Keratinocyte (primary cell): Measurements from ENCODE around the gene DPH1. TPM values are rescaled to one million over a fixed set of nuclear protein-coding genes. Genes with fewer than 3 reads are reported as not detected.
A peak's percentile ranks its signal among the peaks of the same experiment; 100 is the strongest.

Experiments
- DNase-seq: peaks from one replicate; pipeline ENCODE4 v3.0.0-alpha.2; 2011; ENCODE audit warnings: low read depth, missing footprints, low spot score
- FAIRE-seq: peaks from 2 replicates; lab custom pipeline; 2011; peaks lifted over from hg19 to GRCh38; lab: Jason Lieb, UNC
- H2AFZ ChIP-seq: 2 replicates; pipeline ENCODE4 v1.6.0; 2012; ENCODE audit warnings: low read length, control low read depth, inconsistent platforms; ENCODE audit not compliant: control insufficient read depth
- H3K27ac ChIP-seq: 2 replicates; pipeline ENCODE4 v1.5.1; 2011; ENCODE audit warnings: low read length; ENCODE audit not compliant: control insufficient read depth, insufficient read depth
- H3K27me3 ChIP-seq: 3 replicates; pipeline ENCODE4 v1.6.0; 2011; ENCODE audit warnings: low read length; ENCODE audit not compliant: control insufficient read depth, insufficient read depth; ENCODE audit errors: extremely low read depth
- H3K36me3 ChIP-seq, 2 experiments: 2 replicates in 1 of 2; 3 replicates in 1 of 2; pipeline ENCODE4 v1.5.1; 2011; ENCODE audit warnings: low read length in 2 of 2, mild to moderate bottlenecking in 1 of 2; ENCODE audit not compliant: control insufficient read depth in 2 of 2, insufficient read depth in 2 of 2; ENCODE audit errors: extremely low read depth in 1 of 2
- H3K4me1 ChIP-seq: 3 replicates; pipeline ENCODE4 v1.5.1; 2011; ENCODE audit warnings: low read length; ENCODE audit not compliant: control insufficient read depth, insufficient read depth; ENCODE audit errors: extremely low read depth
- H3K4me2 ChIP-seq: 3 replicates; pipeline ENCODE4 v1.6.0; 2011; ENCODE audit warnings: low read depth, low read length; ENCODE audit not compliant: control insufficient read depth, insufficient read depth; ENCODE audit errors: extremely low read depth
- H3K4me3 ChIP-seq, 3 experiments: fragments of 200-600 bp in 1 of 3; sonication (generic) in 1 of 3; 2 replicates in 2 of 3; 3 replicates in 1 of 3; pipeline ENCODE4 v1.5.1; 2011 to 2016; ENCODE audit warnings: low read length in 3 of 3, mild to moderate bottlenecking in 3 of 3, control low read depth in 2 of 3, inconsistent platforms in 1 of 3, low read depth in 1 of 3, mixed read lengths in 1 of 3, mixed run types in 1 of 3, moderate library complexity in 1 of 3; ENCODE audit not compliant: control insufficient read depth in 2 of 3, insufficient read depth in 2 of 3; ENCODE audit errors: extremely low read depth in 1 of 3
- H3K79me2 ChIP-seq: 2 replicates; pipeline ENCODE4 v1.6.0; 2012; ENCODE audit warnings: low read length; ENCODE audit not compliant: control insufficient read depth, insufficient read depth
- H3K9ac ChIP-seq: 3 replicates; pipeline ENCODE4 v1.6.0; 2011; ENCODE audit warnings: low read length; ENCODE audit not compliant: control insufficient read depth, insufficient read depth; ENCODE audit errors: extremely low read depth
- H3K9me1 ChIP-seq: 3 replicates; pipeline ENCODE4 v1.6.0; 2011; ENCODE audit warnings: low read length; ENCODE audit not compliant: control insufficient read depth, insufficient read depth; ENCODE audit errors: extremely low read depth
- H3K9me3 ChIP-seq: 2 replicates; pipeline ENCODE4 v1.5.1; 2012; ENCODE audit warnings: low read depth, low read length; ENCODE audit not compliant: control insufficient read depth
- H4K20me1 ChIP-seq: 3 replicates; pipeline ENCODE4 v1.6.0; 2011; ENCODE audit warnings: low read length; ENCODE audit not compliant: control insufficient read depth, insufficient read depth; ENCODE audit errors: extremely low read depth
- CTCF ChIP-seq, 3 experiments: IDR thresholded peaks in 1 of 3; conservative IDR thresholded peaks in 1 of 3; optimal IDR thresholded peaks in 1 of 3; 2 replicates in 2 of 3; 3 replicates in 1 of 3; pipeline versions ENCODE3 to v1.5.1; 2011; ENCODE audit warnings: low read length in 3 of 3, mild to moderate bottlenecking in 3 of 3, moderate library complexity in 2 of 3, control low read depth in 1 of 3, inconsistent platforms in 1 of 3; ENCODE audit not compliant: insufficient read depth in 2 of 3; ENCODE audit errors: extremely low read depth in 1 of 3
- EZH2 ChIP-seq: IDR thresholded peaks from one replicate; pipeline ENCODE4 v1.6.1; 2012; ENCODE audit warnings: inconsistent platforms, mild to moderate bottlenecking, low read length, moderate library complexity
- dilution Hi-C: fragments of 300-500 bp; cut with MboI; formaldehyde crosslinking; loops from one replicate; pipeline ENCODE4 v1.7.0; 2020; ENCODE audit warnings: low sequenced_read_pairs; ENCODE audit not compliant: extremely low pct_ligation_motif_present
- polyA plus RNA-seq, 5 experiments: library from polyadenylated mRNA; depleted of rRNA in 3 of 5; stranded (reverse) in 3 of 5; stranded (forward) in 1 of 5; unstranded in 1 of 5; fragments of >200 nt; gene quantifications; 1 replicate in 1 of 5; 2 replicates in 3 of 5; 3 replicates in 1 of 5; pipeline versions ENCODE4 v1.2.1 to v1.2.3, GENCODE V29; 2011 to 2012; ENCODE audit warnings: missing spikeins in 2 of 5, low read depth in 1 of 5, low replicate concordance in 1 of 5

The DPH1 gene
- polyA plus RNA-seq, 1 donor (not counting 4 experiments of a cell fraction or from before 2014, with no cell fraction given): 18.9 TPM

GRCh38 chr17:2034157-2034556, 4.2 kb downstream of the DPH1 start:
- dilution Hi-C loops: no loop called here
- no peak overlapping the region for H2AFZ ChIP-seq
- H4K20me1 ChIP-seq: no peaks in the 10 kb centered on the region
- TF ChIP-seq EZH2: no peak
- TF ChIP-seq CTCF (optimal IDR thresholded peaks at IDR 0.05 in 1 of 3, IDR thresholded peaks at IDR 0.05 in 1 of 3, conservative IDR thresholded peaks at IDR 0.05 in 1 of 3; ENCODE audit: extremely low read depth in 1 of 3, insufficient read depth in 2 of 3, low read length in 3 of 3): no peak
- no peak overlapping the region for H3K4me3 ChIP-seq
- no peak overlapping the region for H3K9ac ChIP-seq
- H3K36me3 ChIP-seq: peaks cover 0 to 1% of the 10 kb centered on the region in 2 experiments
- peaks cover 5% of the 10 kb centered on the region for H3K79me2 ChIP-seq
- no peak for DNase-seq
- no peak overlapping the region for H3K27ac ChIP-seq
- FAIRE-seq: no peak
- H3K4me1 ChIP-seq: peaks cover 6% of the 10 kb centered on the region
- H3K9me3 ChIP-seq: no peaks in the 10 kb centered on the region
- H3K27me3 ChIP-seq: no peaks in the 10 kb centered on the region
- no peak overlapping the region for H3K4me2 ChIP-seq
- no peaks in the 10 kb centered on the region for H3K9me1 ChIP-seq

GRCh38 chr17:2034806-2035540, 5.0 kb downstream of the DPH1 start:
- dilution Hi-C loops: no loop called here
- no peak overlapping the region for H3K27ac ChIP-seq
- H3K9me1 ChIP-seq: no peaks in the 10 kb centered on the region
- H3K27me3 ChIP-seq: no peaks in the 10 kb centered on the region
- no peak for DNase-seq
- H4K20me1 ChIP-seq: no peaks in the 10 kb centered on the region
- H2AFZ ChIP-seq: no peak overlapping the region
- no peak for FAIRE-seq
- H3K4me1 ChIP-seq: peaks cover 6% of the 10 kb centered on the region
- H3K9ac ChIP-seq: peak overlapping the region; percentile 33
- no peak overlapping the region for H3K4me3 ChIP-seq
- TF ChIP-seq CTCF (optimal IDR thresholded peaks at IDR 0.05 in 1 of 3, IDR thresholded peaks at IDR 0.05 in 1 of 3, conservative IDR thresholded peaks at IDR 0.05 in 1 of 3; ENCODE audit: extremely low read depth in 1 of 3, insufficient read depth in 2 of 3, low read length in 3 of 3) (no peak), EZH2 (no peak)
- no peaks in the 10 kb centered on the region for H3K9me3 ChIP-seq
- peaks cover under 1 to 1% of the 10 kb centered on the region in 2 experiments for H3K36me3 ChIP-seq
- peak overlapping the region; percentile 16 for H3K4me2 ChIP-seq
- H3K79me2 ChIP-seq: peaks cover 5% of the 10 kb centered on the region
